HepG2 (cell line): ENCODE data around the gene ITPR1. TPM values are rescaled to one million over a fixed set of nuclear protein-coding genes. Genes with fewer than 3 reads are reported as not detected.

Experiments
- ATAC-seq: fragments of 200-7000 bp; cut with Tn5 transposase; 3 replicates; pipeline ENCODE4 v1.9.1; 2020; ENCODE audit warnings: mild to moderate bottlenecking, moderate library complexity
- BruUV-seq: library from RNA; stranded (reverse); fragments of 400-500 nt; replicated peaks from 2 replicates; lab custom pipeline; 2021; lab: Mats Ljungman, UMichigan
- CTCF ChIA-PET: fragments of 300-600 bp; formaldehyde crosslinking; extraction: SDS; loops from one replicate; lab custom pipeline; 2021; ENCODE audit warnings: low total read pairs, inconsistent platforms, low intra/inter-chr PET ratio; lab: Yijun Ruan, JAX
- POLR2A ChIA-PET: fragments of 350-600 bp; sonication (Branson Sonifier 250); formaldehyde crosslinking; loops from one replicate; lab custom pipeline; 2020; ENCODE audit warnings: antibody characterized with exemption, inconsistent platforms; lab: Yijun Ruan, JAX
- DNase-seq: peaks from one replicate; pipeline ENCODE4 v3.0.0-alpha.2; 2015; ENCODE audit warnings: low spot score
- FAIRE-seq: peaks from 3 replicates; lab custom pipeline; 2011; peaks lifted over from hg19 to GRCh38; lab: Jason Lieb, UNC
- H2AFZ ChIP-seq: one replicate; pipeline ENCODE4 v1.6.1; 2011; ENCODE audit warnings: low read length, inconsistent platforms
- H3K27ac ChIP-seq: fragments of 300-600 bp; 3 replicates; pipeline ENCODE4 v1.8.0; 2011; ENCODE audit warnings: mixed run types, mild to moderate bottlenecking, mixed read lengths, low read length, inconsistent platforms; ENCODE audit not compliant: insufficient read depth; ENCODE audit errors: extremely low read length
- H3K27me3 ChIP-seq, 2 experiments: fragments of 200-600 bp in 1 of 2; 2 replicates in 1 of 2; 3 replicates in 1 of 2; pipeline versions ENCODE4 v1.6.0 to v1.8.0; 2011; ENCODE audit warnings: low read length in 2 of 2, mild to moderate bottlenecking in 2 of 2, moderate library complexity in 2 of 2, inconsistent platforms in 1 of 2; ENCODE audit not compliant: insufficient read depth in 2 of 2, control insufficient read depth in 1 of 2
- H3K36me3 ChIP-seq, 2 experiments: fragments of 200-600 bp in 1 of 2; replicated peaks in 1 of 2; 2 replicates in 1 of 2; 3 replicates in 1 of 2; pipeline versions ENCODE4 v1.5.1 to v1.8.0; 2011; ENCODE audit warnings: low read length in 2 of 2, inconsistent platforms in 1 of 2; ENCODE audit not compliant: insufficient read depth in 2 of 2, control insufficient read depth in 1 of 2
- H3K4me1 ChIP-seq: 2 replicates; pipeline ENCODE4 v1.5.1; 2012; ENCODE audit warnings: low read length, inconsistent platforms; ENCODE audit not compliant: insufficient read depth
- H3K4me2 ChIP-seq: 2 replicates; pipeline ENCODE4 v1.6.0; 2011; ENCODE audit warnings: low read depth, low read length, inconsistent platforms
- H3K4me3 ChIP-seq, 3 experiments: fragments of 200-600 bp in 1 of 3; sonication (generic), shearing (Covaris generic) in 1 of 3; replicated peaks in 1 of 3; 2 replicates each; pipeline ENCODE4 v1.5.1; 2011 to 2016; ENCODE audit warnings: low read length in 3 of 3, inconsistent platforms in 2 of 3, low read depth in 2 of 3, mild to moderate bottlenecking in 2 of 3, control low read depth in 1 of 3, mixed read lengths in 1 of 3; ENCODE audit not compliant: insufficient read depth in 1 of 3
- H3K79me2 ChIP-seq: one replicate; pipeline ENCODE4 v1.6.1; 2011; ENCODE audit warnings: low read length, inconsistent platforms; ENCODE audit not compliant: insufficient read depth
- H3K9ac ChIP-seq: 2 replicates; pipeline ENCODE4 v1.6.0; 2011; ENCODE audit warnings: mild to moderate bottlenecking, low read depth, low read length, inconsistent platforms; ENCODE audit not compliant: insufficient read depth
- H3K9me3 ChIP-seq: 2 replicates; pipeline ENCODE4 v1.5.1; 2012; ENCODE audit warnings: mild to moderate bottlenecking, low read length
- H4K20me1 ChIP-seq: 2 replicates; pipeline ENCODE4 v1.6.0; 2011; ENCODE audit warnings: inconsistent platforms, mild to moderate bottlenecking, low read length, moderate library complexity; ENCODE audit not compliant: insufficient read depth
- CEBPB ChIP-seq: IDR thresholded peaks from 2 replicates; pipeline ENCODE4 v1.6.1; 2011; ENCODE audit warnings: low read depth, low read length, improper control_type of control experiment, borderline replicate concordance
- ELK4 ChIP-seq: sonication (generic); formaldehyde crosslinking; IDR thresholded peaks from 2 replicates; pipeline ENCODE4 v1.9.0; 2021; ENCODE audit warnings: missing genetic modification reagents, borderline replicate concordance
- HHEX ChIP-seq: IDR thresholded peaks from 2 replicates; pipeline ENCODE4 v1.6.1; 2016; ENCODE audit warnings: control low read depth
- HMGXB4 ChIP-seq, 2 experiments: sonication (generic) in 1 of 2; formaldehyde crosslinking in 1 of 2; IDR thresholded peaks; 2 replicates each; pipeline versions ENCODE4 v1.4.0 to v1.6.1; 2018 to 2020; ENCODE audit warnings: missing genetic modification reagents in 2 of 2, borderline replicate concordance in 1 of 2, low read depth in 1 of 2, mild to moderate bottlenecking in 1 of 2, missing biosample characterization in 1 of 2
- NAIF1 ChIP-seq: sonication (generic); formaldehyde crosslinking; IDR thresholded peaks from 2 replicates; pipeline ENCODE4 v1.5.0; 2020; ENCODE audit warnings: mild to moderate bottlenecking, missing genetic modification reagents, borderline replicate concordance
- RELA ChIP-seq: sonication (generic); formaldehyde crosslinking; IDR thresholded peaks from 2 replicates; pipeline ENCODE4 v1.4.0; 2020; ENCODE audit warnings: missing genetic modification reagents
- RXRA ChIP-seq: sonication (generic); formaldehyde crosslinking; IDR thresholded peaks from 2 replicates; pipeline ENCODE4 v1.5.1; 2020; ENCODE audit warnings: missing genetic modification reagents
- TOE1 ChIP-seq: sonication (generic); formaldehyde crosslinking; IDR thresholded peaks from 2 replicates; pipeline ENCODE4 v1.4.0; 2020; ENCODE audit warnings: mild to moderate bottlenecking, missing genetic modification reagents
- TSC22D2 ChIP-seq: sonication (generic); formaldehyde crosslinking; IDR thresholded peaks from 2 replicates; pipeline ENCODE4 v1.5.1; 2020; ENCODE audit warnings: missing genetic modification reagents, mild to moderate bottlenecking, borderline replicate concordance
- ZBTB44 ChIP-seq: sonication (generic); formaldehyde crosslinking; IDR thresholded peaks from 2 replicates; pipeline ENCODE4 v1.4.0; 2020; ENCODE audit warnings: missing genetic modification reagents
- ZNF143 ChIP-seq: sonication (generic); formaldehyde crosslinking; IDR thresholded peaks from 2 replicates; pipeline ENCODE4 v1.4.0; 2020; ENCODE audit warnings: missing genetic modification reagents
- ZNF703 ChIP-seq: sonication (generic); formaldehyde crosslinking; IDR thresholded peaks from 2 replicates; pipeline ENCODE4 v1.5.1; 2020; ENCODE audit warnings: missing genetic modification reagents, mild to moderate bottlenecking, moderate library complexity, borderline replicate concordance
- WGBS: methylation state at CpG from one replicate; pipeline ENCODE4 v1.1.6; 2017; ENCODE audit warnings: low lambda C conversion rate; 5-methylcytosine and 5-hydroxymethylcytosine counted together
- in situ Hi-C: cut with HindIII; loops from 2 replicates; pipeline ENCODE4 v1.10.0; 2017; ENCODE audit warnings: low pct_unique_long_range_greater_than_20kb; ENCODE audit not compliant: extremely low pct_ligation_motif_present
- intact Hi-C: fragments of 100-400 bp; cut with micrococcal nuclease; formaldehyde crosslinking; loops from one replicate; pipeline ENCODE4 v1.10.0; 2022; ENCODE audit not compliant: unreplicated experiment
- polyA plus RNA-seq, 8 experiments: library from polyadenylated mRNA; depleted of rRNA in 3 of 8; stranded (reverse) in 7 of 8; unstranded in 1 of 8; fragments of >200 nt; fragmentation: Illumina TruSeq in 4 of 8; extraction: Trizol in 4 of 8; gene quantifications; 2 replicates each; pipeline versions ENCODE4 v1.2.1 to v1.2.3, GENCODE V29; 2011 to 2016; ENCODE audit warnings: low read depth in 4 of 8, missing spikeins in 1 of 8, mixed read lengths in 1 of 8; ENCODE audit not compliant: insufficient read depth in 1 of 8
- total RNA-seq, 5 experiments: library from RNA; depleted of rRNA; stranded (reverse); fragments of >200 nt; fragmentation: Illumina TruSeq; extraction: Trizol; gene quantifications; 2 replicates each; pipeline ENCODE4 v1.2.3, GENCODE V29; 2016; ENCODE audit warnings: low read depth in 1 of 5

ITPR1 gene
- total and polyA plus RNA-seq, 2 of the 13 experiments (the other 11 are each of a cell fraction or from before 2014, with no cell fraction given): 10.0 to 11.4 TPM

GRCh38 chr3:4710191-4710590 lies 217.0 kb downstream of the ITPR1 start:
- Histone ChIP-seq H2AFZ (no peak overlapping the region), H3K79me2 (no peaks in the 10 kb centered on the region), H3K9me3 (no peaks in the 10 kb centered on the region), H3K4me3 (no peak overlapping the region), H4K20me1 (no peaks in the 10 kb centered on the region), H3K4me1 (no peaks in the 10 kb centered on the region), H3K36me3 (peaks cover 8 to 28% of the 10 kb centered on the region in 2 experiments; a peak in 4 of 5 replicates), H3K27ac (no peak overlapping the region), H3K9ac (no peak overlapping the region)
- in situ Hi-C loops: no loop called here
- 89% methylated on average over 16 of the region's 16 CpGs for WGBS
- ATAC-seq: no peak
- intact Hi-C loops: no loop called here
- no peak for FAIRE-seq
- POLR2A ChIA-PET: no interaction called here
- CTCF ChIA-PET: interaction anchor here (4.3 kb wide), 1 partner anchor 348 kb away, joined by 50 read pairs; no protein-coding TSS in a partner anchor
- no TSS peak for BruUV-seq
- no peak for TF ChIP-seq HHEX (CRISPR knock-in tag)
- TF ChIP-seq, all 625 proteins: peak for 0
- Histone ChIP-seq H3K27me3 (no peaks in the 10 kb centered on the region), H3K4me2 (no peak overlapping the region)
- no peak for DNase-seq

- no peaks in the 10 kb centered on the region for H3K27me3 ChIP-seq
- WGBS: 3% methylated on average over 1 of the region's 1 CpG
- intact Hi-C loops: loop anchor here (1.0 kb wide), 4 partner anchors 265 to 411 kb away; partner anchors contain the start of gene ARL8B
- peak; percentile 36 for ATAC-seq
- no peak overlapping the region for H3K9ac ChIP-seq
- in situ Hi-C loops: no loop called here
- no peaks in the 10 kb centered on the region for H3K79me2 ChIP-seq
- H3K27ac ChIP-seq: no peak overlapping the region
- CTCF ChIA-PET: interaction anchor here (1.0 to 4.3 kb wide), 4 partner anchors 264 to 346 kb away, joined by 3 to 50 read pairs (median 12); no protein-coding TSS in a partner anchor
- no peak overlapping the region for H3K4me3 ChIP-seq
- H3K9me3 ChIP-seq: no peaks in the 10 kb centered on the region
- BruUV-seq: no TSS peak
- no peak for FAIRE-seq
- DNase-seq: no peak
- POLR2A ChIA-PET: no interaction called here
- peaks cover 8 to 24% of the 10 kb centered on the region in 2 experiments; a peak in 4 of 5 replicates for H3K36me3 ChIP-seq
- H4K20me1 ChIP-seq: no peaks in the 10 kb centered on the region
- no peak overlapping the region for H2AFZ ChIP-seq
- no peak overlapping the region for H3K4me2 ChIP-seq
- H3K4me1 ChIP-seq: no peaks in the 10 kb centered on the region
- no peak for TF ChIP-seq ZBTB44 (CRISPR knock-in tag)
- no peak for TF ChIP-seq RELA (CRISPR knock-in tag)
- TF ChIP-seq RXRA (CRISPR knock-in tag): no peak
- no peak for TF ChIP-seq NAIF1
- TF ChIP-seq TSC22D2: no peak
- no peak for TF ChIP-seq ZNF143 (CRISPR knock-in tag)
- no peak for TF ChIP-seq HMGXB4 (CRISPR knock-in tag; IDR thresholded peaks at IDR 0.05; ENCODE audit: borderline replicate concordance in 1 of 2, low read depth in 1 of 2)
- TF ChIP-seq ELK4: no peak
- TF ChIP-seq CEBPB: no peak
- no peak for TF ChIP-seq ZNF703 (CRISPR knock-in tag)
- no peak for TF ChIP-seq TOE1 (CRISPR knock-in tag)
Observed at GRCh38 chr3:4711680-4711992, 218.5 kb downstream of the ITPR1 start.
